GM10847 (cell line): ENCODE data around the gene RPTOR.

ENCODE experiments used
- POLR2A ChIP-seq: IDR thresholded peaks from 2 replicates; pipeline ENCODE4 v1.6.1; 2011; ENCODE audit not compliant: insufficient read length; ENCODE audit errors: extremely low read depth

Gene RPTOR

DNA sequence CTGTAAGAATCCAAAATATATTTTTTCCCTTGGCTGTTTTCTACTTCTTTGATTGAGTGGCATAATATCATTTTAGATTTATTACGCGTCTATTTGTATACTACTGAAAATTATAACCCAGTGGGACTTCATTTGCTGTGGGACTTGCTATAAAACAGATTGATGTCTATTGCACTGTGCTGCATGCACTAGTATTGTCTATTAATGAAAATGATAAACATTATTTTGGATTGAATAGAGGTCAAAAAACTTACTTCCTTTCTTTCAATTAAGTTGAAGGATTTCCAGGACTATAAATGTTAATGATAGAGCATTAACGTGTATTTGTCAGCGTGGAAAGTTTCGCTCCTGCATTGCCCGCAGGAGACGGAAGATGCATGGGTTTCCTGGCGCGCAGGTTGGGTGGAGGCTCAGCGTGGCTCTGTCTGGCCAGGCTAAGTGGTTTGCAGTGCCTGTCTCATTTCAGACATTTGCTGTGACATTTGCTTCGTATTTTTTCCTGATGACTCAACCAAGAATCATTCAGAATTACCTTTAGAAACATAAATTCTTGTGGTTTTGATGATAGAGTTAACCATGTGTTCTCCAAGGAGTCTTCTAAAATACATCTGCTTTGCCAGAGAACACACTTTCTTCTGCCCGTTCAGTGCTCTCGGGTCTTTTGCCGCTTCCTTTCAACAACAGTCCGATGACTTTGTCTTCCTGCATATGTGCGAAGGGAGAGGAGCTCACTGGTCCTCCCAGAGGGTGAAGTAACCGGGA is 216.7 kb downstream of the RPTOR start:
- no peak for TF ChIP-seq POLR2A

DNA sequence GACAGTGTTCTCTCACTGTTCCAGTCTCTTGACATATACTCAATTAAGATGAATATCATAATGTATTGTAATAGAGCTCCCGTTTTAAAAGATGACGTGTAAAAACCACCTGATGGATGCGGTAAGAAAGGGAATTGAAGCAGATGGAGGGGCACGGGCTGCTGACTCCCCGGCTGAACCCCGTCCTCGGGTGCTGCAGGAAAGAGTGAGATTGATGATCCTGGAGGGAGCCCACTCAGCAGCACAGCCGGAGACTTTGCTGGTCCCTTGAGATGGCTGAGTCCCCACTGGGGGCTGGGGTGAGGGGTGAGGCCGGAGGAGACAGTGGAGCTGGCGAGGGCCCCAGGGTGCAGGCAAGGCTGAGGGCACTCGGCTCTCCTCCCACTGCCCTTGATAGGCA is 217.4 kb downstream of the RPTOR start:
- no peak for TF ChIP-seq POLR2A

DNA sequence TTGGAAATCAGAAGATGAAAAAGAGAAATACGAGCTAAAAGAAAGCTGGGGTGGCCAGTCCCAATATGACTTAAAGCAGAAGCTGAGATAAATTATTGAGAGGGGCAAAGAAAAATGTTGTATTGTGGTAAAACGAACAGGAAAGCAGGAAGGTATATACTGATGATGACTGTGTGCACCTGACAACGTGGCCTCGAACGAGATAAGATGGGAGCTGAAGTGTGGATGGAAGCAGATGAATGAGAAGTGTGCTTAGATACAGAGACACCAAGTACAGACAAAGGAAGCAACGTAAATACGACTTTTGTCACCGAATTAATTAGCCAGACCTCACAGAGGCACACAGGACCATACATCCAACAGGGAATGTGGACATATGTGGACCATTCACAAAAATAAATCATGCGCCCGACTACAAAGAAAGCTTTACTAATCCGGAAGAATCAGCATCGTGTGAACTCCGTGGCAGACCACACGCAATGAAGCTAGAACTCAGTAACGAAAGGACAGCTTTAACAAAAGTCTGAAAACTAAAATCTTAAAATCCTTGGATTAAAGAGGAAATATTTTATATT is 218.7 kb downstream of the RPTOR start:
- no peak for TF ChIP-seq POLR2A

DNA sequence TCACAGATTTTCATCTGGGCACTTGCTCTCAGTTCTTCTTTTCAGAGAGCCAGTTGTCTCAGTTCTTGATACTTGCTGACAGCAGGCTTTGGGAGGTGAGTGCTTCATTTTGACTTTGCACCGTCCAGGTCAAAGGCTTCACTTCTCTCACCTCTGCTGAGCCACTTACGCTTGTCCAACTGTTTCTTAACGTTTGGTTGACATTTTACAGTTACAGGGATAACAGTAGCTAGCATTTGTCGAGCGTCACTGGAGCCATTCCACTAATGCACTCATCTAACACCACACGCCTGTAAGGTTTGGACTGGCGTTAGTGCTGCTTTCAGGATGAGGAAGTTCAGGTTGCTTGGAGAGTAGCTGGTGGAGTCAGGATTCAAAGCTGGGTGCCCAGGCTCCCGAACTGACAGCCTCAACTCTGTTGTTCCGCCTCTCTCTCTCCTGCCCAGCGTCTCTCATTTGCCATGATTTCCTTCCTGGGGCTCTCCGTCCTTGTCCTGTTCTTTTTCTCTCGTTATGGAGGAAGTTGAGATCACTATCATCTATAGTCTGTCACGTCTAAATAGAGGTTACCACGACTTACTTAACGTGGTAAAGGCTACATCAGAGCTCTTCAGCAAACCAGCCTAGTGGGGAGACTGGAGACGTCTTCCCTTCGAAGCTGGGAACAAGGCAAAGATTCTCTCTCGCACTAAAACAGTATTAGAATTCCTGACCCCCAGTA is 220.8 kb downstream of the RPTOR start:
- no peak for TF ChIP-seq POLR2A

DNA sequence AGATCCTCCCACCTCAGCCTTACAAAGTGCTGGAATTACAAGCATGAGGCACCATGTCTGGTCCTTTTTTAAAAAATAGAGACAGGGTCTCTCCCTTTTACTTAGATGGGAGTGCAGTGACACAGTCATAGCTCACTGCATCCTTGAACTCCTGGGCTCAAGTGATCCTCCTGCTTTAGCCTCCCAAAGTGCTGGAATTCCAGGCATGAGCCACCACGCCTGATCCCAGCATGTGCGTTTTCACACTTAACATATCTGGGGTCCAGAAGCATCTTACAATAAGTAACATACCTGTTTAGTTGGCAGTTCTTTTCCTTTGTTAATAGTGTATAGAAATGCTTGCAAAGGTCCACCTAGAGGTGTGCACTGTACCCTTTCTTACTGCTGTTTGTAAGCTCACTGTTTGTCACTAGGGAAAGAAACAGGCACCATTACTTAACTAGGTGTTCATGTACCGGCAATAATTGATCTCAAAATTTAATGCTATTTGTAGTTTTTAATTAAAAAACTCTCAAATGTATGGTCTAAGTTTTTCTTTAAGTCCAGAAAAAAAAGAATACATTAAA is 221.7 kb downstream of the RPTOR start:
- no peak for TF ChIP-seq POLR2A

DNA sequence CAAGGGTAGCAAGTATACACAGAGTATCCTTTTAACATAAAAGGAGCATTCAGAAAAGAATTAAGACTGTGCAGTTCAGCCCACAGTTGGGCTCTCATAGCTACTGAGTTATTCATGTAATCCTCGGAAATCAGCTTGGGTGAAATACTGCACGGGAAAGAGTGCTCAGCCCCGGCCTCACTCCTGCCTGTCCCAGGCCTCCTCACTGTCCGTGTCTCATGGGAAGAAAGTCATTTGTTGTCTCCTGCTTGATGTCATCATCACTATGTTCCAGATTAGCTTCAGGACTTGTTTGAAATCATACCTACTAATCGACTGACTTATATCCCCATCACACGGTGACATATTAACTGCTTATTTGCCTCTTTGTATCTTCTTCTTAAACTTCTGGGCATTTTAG is 223.8 kb downstream of the RPTOR start:
- no peak for TF ChIP-seq POLR2A

DNA sequence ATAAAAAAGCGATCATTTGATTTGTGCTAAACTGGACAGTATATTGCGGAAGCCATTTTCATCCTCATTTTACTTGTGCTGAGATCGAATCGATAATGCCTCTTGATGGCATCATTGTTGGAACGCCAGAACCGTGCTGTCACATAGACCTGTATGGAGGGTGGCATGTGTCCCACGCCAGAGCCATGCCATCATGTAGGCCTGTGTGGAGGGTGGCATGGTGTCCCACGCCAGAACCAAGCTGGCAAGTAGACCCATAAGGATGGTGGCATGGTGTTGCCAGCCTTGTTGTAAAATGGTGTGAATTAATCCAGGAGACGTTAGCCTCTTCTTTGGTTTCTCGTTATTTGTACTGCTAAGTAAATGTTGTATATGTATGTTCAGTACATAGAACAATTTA is 224.3 kb downstream of the RPTOR start:
- no peak for TF ChIP-seq POLR2A

DNA sequence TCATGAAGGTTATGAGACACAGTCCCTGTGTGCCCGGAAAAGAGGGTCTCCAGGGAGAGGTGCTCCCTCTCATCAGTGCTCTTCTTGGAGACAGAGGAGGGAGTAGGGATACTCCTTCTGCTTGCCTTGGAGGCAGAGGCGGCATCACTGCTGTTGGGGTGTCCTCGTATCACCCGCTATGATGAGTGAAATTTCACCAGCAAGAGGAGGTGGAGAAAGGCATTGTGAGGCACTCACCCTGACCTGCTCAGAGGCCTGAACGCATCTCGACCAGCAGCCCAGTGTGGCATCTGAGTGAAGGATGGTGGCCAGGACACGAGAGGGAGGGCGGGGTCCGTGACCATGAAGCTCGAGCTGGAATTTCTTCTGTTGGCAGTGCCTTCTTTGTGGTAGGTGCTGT is 224.9 kb downstream of the RPTOR start:
- TF ChIP-seq POLR2A = no peak

DNA sequence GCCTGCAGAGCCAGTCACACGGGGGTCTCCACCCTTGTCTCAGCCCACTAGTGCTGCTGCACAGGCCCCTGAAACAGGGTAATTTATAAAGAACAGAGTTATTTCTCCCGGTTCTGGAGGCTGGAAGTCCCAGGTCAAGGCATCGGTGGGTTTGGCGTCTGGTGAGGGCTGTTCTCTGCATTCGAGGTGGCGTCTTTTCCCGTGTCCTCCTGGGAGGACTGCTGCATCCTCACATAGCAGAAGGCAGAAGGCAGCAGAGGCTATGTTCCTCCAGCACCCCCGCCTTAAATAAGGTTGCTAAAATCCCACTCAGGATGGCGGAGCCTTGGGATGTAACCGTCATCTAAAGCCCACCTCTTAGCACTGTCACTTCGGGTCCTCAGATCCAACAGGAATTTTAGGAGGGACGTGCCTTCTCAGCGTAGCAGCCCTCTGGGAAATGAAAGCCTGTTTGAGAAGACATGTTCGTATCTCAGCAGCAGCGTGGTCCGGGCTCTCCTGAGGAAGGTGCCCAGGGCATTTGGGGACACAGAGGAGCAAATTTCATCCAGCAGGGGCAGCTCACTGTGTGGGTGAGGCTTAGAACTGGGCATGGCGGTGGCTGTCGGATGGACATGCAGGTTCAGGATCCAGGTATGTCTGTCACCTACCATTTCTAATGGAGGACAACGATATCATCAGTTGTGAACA is 225.4 kb downstream of the RPTOR start:
- no peak for TF ChIP-seq POLR2A

DNA sequence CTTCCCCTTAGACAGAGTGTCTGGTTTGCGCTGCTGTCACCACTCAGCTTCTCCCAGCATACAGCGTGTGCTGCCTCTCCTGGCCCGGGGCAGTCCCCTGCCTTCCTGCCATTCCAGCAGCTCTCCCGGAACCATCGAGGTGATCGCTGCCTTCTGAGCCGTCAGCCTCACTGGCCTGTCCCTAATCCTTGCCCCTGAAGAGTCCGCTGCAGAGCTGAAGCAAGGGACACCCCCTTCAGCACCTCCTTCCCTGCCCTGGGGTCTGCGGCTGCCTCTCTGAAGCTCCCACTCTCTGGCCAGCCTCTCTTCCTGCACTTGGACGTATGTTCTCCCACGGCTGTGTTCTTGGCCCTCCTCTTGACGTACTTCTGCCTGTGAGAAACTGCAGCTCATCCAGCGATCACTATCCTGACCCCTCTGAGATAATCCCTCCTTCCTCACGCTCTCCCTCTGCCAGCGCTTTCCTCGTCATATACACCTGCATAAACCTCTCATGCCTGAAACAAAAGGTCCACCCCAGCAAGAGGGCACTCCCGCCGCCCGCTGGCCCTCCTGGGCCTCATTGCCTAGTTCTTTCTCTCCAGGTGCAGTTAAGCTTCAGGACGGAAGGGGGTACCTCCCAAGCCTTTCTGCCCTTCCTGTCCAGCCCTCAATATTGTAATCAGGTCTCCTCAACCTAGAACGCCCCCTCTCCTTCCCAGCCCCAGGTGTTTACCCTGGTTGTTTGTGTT is 226.4 kb downstream of the RPTOR start:
- no peak for TF ChIP-seq POLR2A

DNA sequence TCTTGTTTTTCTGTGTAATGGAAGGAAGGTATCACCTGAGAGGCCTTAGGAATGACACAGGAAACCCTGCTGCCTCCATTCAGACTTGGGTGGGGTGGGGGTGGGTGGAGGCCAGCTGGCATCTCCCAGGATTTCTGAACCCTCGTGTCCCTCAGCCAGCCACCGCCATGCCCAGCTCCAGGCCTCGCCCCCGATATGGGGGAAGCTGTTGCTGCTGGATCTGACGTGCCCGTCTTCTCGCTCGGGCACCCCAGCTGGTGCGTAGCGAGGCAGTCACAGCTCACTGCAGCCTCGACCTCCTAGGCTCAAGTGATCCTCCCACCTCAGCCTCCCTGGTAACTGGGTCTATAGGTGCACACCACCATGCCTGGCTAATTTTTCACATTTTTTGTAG is 227.0 kb downstream of the RPTOR start:
- no peak for TF ChIP-seq POLR2A

DNA sequence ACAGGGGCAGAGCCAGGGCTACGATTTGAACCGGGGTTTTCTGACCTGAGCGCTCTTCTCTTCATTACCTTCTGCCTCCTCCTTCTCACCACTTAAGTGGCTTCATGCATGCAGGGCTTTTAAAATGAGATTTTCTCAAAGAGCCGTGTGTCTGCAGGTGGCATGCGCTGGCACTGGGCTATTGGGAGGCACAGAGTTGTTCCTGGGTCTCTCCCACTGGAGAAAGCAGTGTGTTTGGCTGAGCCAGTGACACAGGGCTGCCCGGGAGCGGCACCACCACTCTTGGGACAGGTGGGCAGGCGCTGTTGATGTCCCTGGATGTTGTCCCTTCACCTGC is 228.2 kb downstream of the RPTOR start:
- TF ChIP-seq POLR2A = no peak

DNA sequence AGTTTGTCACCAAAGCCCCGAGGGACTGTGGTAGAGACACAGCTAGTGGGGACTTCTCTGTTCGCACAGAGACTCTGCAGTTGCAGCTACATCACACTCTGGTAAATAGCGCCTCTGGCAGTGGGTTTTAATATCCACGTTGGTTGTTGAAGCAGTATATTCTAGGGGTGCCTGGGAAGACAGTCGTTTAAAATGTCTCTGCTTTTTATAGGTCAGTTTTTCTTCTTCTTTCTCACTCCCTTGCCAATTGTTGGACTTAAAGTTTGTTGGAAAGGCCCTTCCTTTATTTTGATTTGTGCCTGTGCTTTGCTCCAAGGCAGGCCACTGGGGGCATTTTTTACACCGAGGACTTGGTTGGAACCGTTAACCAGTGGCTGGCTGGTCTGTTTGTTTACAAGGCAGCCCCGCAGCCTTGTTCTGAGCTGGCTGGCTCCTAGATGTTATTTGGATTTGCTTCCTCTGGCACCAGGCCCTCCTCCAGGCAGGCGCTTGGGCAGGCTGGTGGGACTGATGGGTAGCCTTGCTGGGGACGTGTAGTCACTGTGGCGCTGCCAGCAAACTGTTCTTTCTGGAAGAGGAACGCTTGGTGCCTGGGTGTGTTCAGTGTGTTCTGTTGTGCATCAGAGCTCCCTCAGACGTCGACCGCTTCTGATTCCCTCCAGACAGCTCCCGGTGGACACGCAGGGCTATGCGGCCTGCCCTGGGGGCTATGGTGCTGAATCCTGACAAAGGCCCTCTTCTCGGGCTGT is 228.8 kb downstream of the RPTOR start:
- no peak for TF ChIP-seq POLR2A

DNA sequence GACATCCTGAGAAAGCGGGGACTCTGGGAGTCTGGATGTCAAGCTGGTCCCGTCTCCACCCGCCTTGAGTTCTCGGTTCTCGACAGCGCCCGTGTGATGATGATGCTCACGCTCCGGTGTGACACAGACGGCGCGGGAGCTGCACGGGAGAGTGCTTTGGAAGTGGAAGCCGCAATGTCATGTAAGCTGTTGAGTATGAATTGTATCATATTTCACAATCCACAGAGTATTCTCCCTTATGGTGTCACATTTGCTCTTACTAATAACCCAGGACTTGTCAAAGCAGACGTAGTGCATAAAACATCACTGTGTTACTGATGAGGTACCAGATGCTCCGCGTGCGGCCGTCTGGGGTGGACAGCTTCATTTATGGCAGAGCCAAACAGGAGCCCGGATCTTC is 229.5 kb downstream of the RPTOR start:
- TF ChIP-seq POLR2A = no peak
